Endodermal cell (in vitro differentiated cells): ENCODE data around the gene RPL36. TPM values are rescaled to one million over a fixed set of nuclear protein-coding genes. Genes with fewer than 3 reads are reported as not detected.

Experiments used
- DNase-seq: peaks from one replicate; pipeline ENCODE4 v3.0.0-alpha.2; 2017
- H3K27ac ChIP-seq: 2 replicates; pipeline ENCODE4 v1.5.1; 2013; ENCODE audit warnings: mild to moderate bottlenecking, low read depth, low read length, moderate library complexity
- H3K27me3 ChIP-seq: 2 replicates; pipeline ENCODE4 v1.6.1; 2013; ENCODE audit warnings: mild to moderate bottlenecking, low read length, moderate library complexity; ENCODE audit not compliant: insufficient read depth, control insufficient read depth, poor library complexity, severe bottlenecking
- H3K36me3 ChIP-seq: 2 replicates; pipeline ENCODE4 v1.7.0; 2013; ENCODE audit warnings: mild to moderate bottlenecking, low read length, moderate library complexity; ENCODE audit not compliant: control insufficient read depth, insufficient read depth
- H3K4me1 ChIP-seq: one replicate; pipeline ENCODE4 v1.7.0; 2013; ENCODE audit warnings: low read length; ENCODE audit not compliant: control insufficient read depth, insufficient read depth
- H3K4me3 ChIP-seq: 2 replicates; pipeline ENCODE4 v1.5.1; 2013; ENCODE audit warnings: mild to moderate bottlenecking, low read length, moderate library complexity
- H3K9ac ChIP-seq: 2 replicates; pipeline ENCODE4 v1.6.1; 2013; ENCODE audit warnings: mild to moderate bottlenecking, low read length, moderate library complexity; ENCODE audit not compliant: poor library complexity, severe bottlenecking; ENCODE audit errors: extremely low read depth
- H3K9me3 ChIP-seq: 2 replicates; pipeline ENCODE4 v1.6.1; 2013; ENCODE audit warnings: mild to moderate bottlenecking, low read length, moderate library complexity; ENCODE audit not compliant: control insufficient read depth
- H3K27ac Mint-ChIP-seq: 2 replicates; pipeline ENCODE4 v1.8.0; 2020; ENCODE audit warnings: mixed read lengths
- H3K27me3 Mint-ChIP-seq: 2 replicates; pipeline ENCODE4 v1.8.0; 2021; ENCODE audit warnings: mild to moderate bottlenecking, mixed read lengths; ENCODE audit not compliant: insufficient read depth
- H3K36me3 Mint-ChIP-seq: 2 replicates; pipeline ENCODE4 v1.8.0; 2020; ENCODE audit warnings: low read depth, mixed read lengths
- H3K4me1 Mint-ChIP-seq: 2 replicates; pipeline ENCODE4 v1.8.0; 2020; ENCODE audit warnings: mixed read lengths
- H3K4me3 Mint-ChIP-seq: 2 replicates; pipeline ENCODE4 v1.8.0; 2020; ENCODE audit warnings: mild to moderate bottlenecking, moderate library complexity, mixed read lengths
- H3K9me3 Mint-ChIP-seq: 2 replicates; pipeline ENCODE4 v1.8.0; 2020; ENCODE audit warnings: mild to moderate bottlenecking, mixed read lengths
- WGBS, 2 experiments: methylation state at CpG; one replicate each; pipeline versions ENCODE4 v1.1.5 to v1.1.7; 2013; ENCODE audit warnings: missing lambda C conversion rate in 2 of 2, mixed read lengths in 1 of 2; ENCODE audit not compliant: insufficient coverage in 1 of 2, insufficient read length in 1 of 2; 5-methylcytosine and 5-hydroxymethylcytosine counted together
- total RNA-seq, 2 donors: library from RNA; stranded (reverse); fragmentation: NEBNext Ultra II Directional in 1 of 2; extraction: Animal tissue kit (Norgen Biotek cat#: 25700) in 1 of 2; gene quantifications; 2 replicates in 1 of 2; 3 replicates in 1 of 2; pipeline ENCODE4 v1.2.1, GENCODE V29; 2021
- TF ChIP-seq, protein P1 (sequence below): fragments of 200-600 bp; sonication (generic); conservative IDR thresholded peaks from 2 replicates; pipeline ENCODE4 v1.5.0; 2021; ENCODE audit warnings: antibody characterized with exemption, mild to moderate bottlenecking

RPL36 gene
- total RNA-seq, 2 donors from 2014 or later = 1,005 to 1,008 TPM

DNA sequence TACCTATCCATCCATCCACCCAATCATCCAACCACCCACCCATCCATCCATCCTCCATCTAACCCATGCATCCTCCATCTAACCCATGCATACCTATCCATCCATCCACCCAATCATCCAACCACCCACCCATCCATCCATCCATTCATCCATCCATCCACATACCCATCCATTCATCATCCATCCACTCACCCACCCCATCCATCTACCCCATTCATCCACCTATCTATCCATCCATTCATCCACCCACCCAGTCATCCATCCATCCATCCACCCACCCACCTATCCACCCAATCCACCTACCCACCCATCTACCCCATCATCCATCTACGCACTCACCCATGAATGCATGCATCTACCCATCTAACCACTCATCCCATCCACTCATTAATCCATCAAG lies 16.3 kb upstream of the RPL36 start:
- no peak overlapping the region for H3K4me3 Mint-ChIP-seq
- peaks cover 29% of the 10 kb centered on the region for H3K36me3 ChIP-seq
- H3K9me3 Mint-ChIP-seq = no peaks in the 10 kb centered on the region
- 96 to 100% methylated on average over 1 of the region's 1 CpG for WGBS, 2 experiments
- H3K27me3 Mint-ChIP-seq = no peaks in the 10 kb centered on the region
- TF ChIP-seq, protein P1, sequence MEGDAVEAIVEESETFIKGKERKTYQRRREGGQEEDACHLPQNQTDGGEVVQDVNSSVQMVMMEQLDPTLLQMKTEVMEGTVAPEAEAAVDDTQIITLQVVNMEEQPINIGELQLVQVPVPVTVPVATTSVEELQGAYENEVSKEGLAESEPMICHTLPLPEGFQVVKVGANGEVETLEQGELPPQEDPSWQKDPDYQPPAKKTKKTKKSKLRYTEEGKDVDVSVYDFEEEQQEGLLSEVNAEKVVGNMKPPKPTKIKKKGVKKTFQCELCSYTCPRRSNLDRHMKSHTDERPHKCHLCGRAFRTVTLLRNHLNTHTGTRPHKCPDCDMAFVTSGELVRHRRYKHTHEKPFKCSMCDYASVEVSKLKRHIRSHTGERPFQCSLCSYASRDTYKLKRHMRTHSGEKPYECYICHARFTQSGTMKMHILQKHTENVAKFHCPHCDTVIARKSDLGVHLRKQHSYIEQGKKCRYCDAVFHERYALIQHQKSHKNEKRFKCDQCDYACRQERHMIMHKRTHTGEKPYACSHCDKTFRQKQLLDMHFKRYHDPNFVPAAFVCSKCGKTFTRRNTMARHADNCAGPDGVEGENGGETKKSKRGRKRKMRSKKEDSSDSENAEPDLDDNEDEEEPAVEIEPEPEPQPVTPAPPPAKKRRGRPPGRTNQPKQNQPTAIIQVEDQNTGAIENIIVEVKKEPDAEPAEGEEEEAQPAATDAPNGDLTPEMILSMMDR = no peak
- no peak overlapping the region for H3K27ac Mint-ChIP-seq
- no peak overlapping the region for H3K9ac ChIP-seq
- no peaks in the 10 kb centered on the region for H3K9me3 ChIP-seq
- no peak overlapping the region for H3K27ac ChIP-seq
- peaks cover 4% of the 10 kb centered on the region for H3K4me1 Mint-ChIP-seq
- no peak overlapping the region for H3K4me3 ChIP-seq
- H3K27me3 ChIP-seq = no peaks in the 10 kb centered on the region
- peaks cover 30% of the 10 kb centered on the region for H3K36me3 Mint-ChIP-seq
- H3K4me1 ChIP-seq = no peaks in the 10 kb centered on the region
- no peak for DNase-seq

DNA sequence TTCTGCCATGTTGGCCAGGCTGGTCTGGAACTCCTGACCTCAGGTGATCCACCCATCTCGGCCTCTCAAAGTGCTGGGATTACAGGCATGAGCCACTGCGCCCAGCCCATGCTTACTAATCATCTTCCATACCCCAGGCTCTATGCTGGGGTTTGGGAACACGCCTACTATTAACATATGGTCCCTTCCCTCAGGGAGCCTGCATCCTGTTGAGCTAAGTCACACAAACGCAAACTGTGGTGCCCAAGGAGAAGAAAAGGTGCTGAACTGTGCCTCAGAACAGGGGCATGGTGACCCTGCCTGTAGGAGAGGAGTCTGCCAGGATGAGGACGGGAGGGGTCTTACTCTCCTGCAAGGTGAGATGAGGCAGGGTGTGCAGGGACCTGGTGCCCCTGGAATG lies 15.4 kb upstream of the RPL36 start:
- Mint-ChIP-seq H3K36me3 (peaks cover 21% of the 10 kb centered on the region), H3K4me1 (peaks cover 7% of the 10 kb centered on the region), H3K4me3 (no peak overlapping the region), H3K27ac (peak overlapping the region; percentile 61), H3K9me3 (no peaks in the 10 kb centered on the region), H3K27me3 (no peaks in the 10 kb centered on the region)
- DNase-seq = no peak
- Histone ChIP-seq H3K27ac (no peak overlapping the region), H3K4me3 (no peak overlapping the region), H3K9me3 (no peaks in the 10 kb centered on the region), H3K27me3 (no peaks in the 10 kb centered on the region), H3K4me1 (no peaks in the 10 kb centered on the region), H3K36me3 (peaks cover 19% of the 10 kb centered on the region), H3K9ac (no peak overlapping the region)
- WGBS, 2 experiments = 88 to 95% methylated on average over 3 to 5 of the region's 5 CpGs
- TF ChIP-seq, protein P1 = no peak

GRCh38 chr19:5676105-5676771 lies 13.9 kb upstream of the RPL36 start:
- Histone ChIP-seq H3K9me3 (no peaks in the 10 kb centered on the region), H3K4me3 (no peak overlapping the region), H3K9ac (no peak overlapping the region), H3K4me1 (no peaks in the 10 kb centered on the region), H3K36me3 (peaks cover 8% of the 10 kb centered on the region), H3K27me3 (no peaks in the 10 kb centered on the region), H3K27ac (no peak overlapping the region)
- WGBS, 2 experiments = 92 to 95% methylated on average over 11 to 17 of the region's 17 CpGs
- Mint-ChIP-seq H3K4me3 (no peak overlapping the region), H3K27me3 (no peaks in the 10 kb centered on the region), H3K36me3 (peaks cover 14% of the 10 kb centered on the region), H3K27ac (no peak overlapping the region), H3K4me1 (peaks cover 7% of the 10 kb centered on the region), H3K9me3 (no peaks in the 10 kb centered on the region)
- no peak for DNase-seq
- TF ChIP-seq, protein P1 = no peak
